B cell (primary cell): ENCODE data around the gene TKFC.

ENCODE experiments used
- EZH2 ChIP-seq: IDR thresholded peaks from 2 replicates; pipeline ENCODE4 v1.6.1; 2012; ENCODE audit warnings: borderline replicate concordance, low read depth, mild to moderate bottlenecking, moderate library complexity, low read length; ENCODE audit not compliant: insufficient read depth, poor library complexity, severe bottlenecking
- TF ChIP-seq, protein P1 (sequence below): fragments of 200-600 bp; IDR thresholded peaks from one replicate; pipeline ENCODE4 v1.8.0; 2022; ENCODE audit warnings: antibody characterized with exemption, mild to moderate bottlenecking

DNA sequence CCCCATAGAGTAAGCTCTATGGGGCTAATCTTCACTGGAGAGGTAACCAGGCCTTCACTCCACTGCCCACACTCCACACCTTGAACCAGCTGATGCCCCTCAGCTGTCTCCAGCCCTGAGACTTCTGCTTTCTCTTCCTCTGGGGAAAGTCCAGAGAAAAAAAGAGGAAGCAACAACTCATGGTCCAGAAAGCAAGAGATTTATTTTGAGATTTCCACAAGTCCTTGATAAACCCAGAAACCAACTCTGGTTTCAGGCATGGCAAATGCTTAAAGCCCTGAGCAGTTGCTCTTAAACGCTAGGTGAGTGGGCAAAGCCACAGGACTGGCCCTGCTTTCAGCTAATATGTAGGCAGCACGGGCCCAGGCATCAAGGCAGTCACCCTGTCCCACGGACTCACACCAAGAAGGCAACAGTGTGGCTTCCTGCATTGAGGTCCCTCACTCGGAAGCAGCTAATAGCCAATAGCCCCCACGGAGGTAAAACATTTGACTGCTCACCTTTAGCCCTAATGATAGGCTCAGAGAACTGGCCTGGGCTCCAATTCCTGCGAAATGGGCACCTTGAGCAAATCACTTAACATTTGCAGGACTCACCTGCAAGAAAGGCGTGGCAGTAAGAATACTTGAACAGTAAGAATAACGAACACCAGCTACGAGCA, 24.3 kb downstream of the TKFC start:
- TF ChIP-seq, protein P1, sequence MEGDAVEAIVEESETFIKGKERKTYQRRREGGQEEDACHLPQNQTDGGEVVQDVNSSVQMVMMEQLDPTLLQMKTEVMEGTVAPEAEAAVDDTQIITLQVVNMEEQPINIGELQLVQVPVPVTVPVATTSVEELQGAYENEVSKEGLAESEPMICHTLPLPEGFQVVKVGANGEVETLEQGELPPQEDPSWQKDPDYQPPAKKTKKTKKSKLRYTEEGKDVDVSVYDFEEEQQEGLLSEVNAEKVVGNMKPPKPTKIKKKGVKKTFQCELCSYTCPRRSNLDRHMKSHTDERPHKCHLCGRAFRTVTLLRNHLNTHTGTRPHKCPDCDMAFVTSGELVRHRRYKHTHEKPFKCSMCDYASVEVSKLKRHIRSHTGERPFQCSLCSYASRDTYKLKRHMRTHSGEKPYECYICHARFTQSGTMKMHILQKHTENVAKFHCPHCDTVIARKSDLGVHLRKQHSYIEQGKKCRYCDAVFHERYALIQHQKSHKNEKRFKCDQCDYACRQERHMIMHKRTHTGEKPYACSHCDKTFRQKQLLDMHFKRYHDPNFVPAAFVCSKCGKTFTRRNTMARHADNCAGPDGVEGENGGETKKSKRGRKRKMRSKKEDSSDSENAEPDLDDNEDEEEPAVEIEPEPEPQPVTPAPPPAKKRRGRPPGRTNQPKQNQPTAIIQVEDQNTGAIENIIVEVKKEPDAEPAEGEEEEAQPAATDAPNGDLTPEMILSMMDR = no peak
- no peak for TF ChIP-seq EZH2
